ENCODE data around the gene RADIL.

Gene RADIL

GRCh38 chr7:4851459-4852422 is 31.8 kb downstream of the RADIL start:
- no peak for DNase-seq (ENCODE audit: low read depth)

GRCh38 chr7:4850262-4850795 is 33.2 kb downstream of the RADIL start:
- DNase-seq (ENCODE audit: low read depth), result no peak

GRCh38 chr7:4849390-4849789 is 34.1 kb downstream of the RADIL start:
- DNase-seq (ENCODE audit: low read depth), result no peak

DNA sequence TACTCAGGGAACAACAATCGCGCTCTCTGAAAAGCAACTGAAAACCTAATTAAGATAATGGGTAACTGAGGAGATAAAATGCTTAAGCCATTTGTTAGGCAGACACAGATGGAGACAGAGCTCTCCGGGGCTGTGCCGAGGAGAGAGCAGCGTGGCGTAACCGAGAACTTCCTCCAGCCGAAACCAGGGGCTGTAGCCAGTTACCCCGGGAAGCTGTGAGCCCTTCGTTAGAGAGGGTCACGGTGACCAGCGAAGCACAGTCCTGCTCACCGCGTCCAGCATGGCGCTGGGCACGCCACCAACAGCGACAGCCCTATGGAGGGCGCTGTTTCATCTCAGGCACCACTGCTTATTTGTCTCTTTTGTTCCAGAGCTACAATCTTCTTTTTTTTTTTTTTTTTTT is 37.8 kb downstream of the RADIL start:
- no peak for DNase-seq (ENCODE audit: low read depth)

DNA sequence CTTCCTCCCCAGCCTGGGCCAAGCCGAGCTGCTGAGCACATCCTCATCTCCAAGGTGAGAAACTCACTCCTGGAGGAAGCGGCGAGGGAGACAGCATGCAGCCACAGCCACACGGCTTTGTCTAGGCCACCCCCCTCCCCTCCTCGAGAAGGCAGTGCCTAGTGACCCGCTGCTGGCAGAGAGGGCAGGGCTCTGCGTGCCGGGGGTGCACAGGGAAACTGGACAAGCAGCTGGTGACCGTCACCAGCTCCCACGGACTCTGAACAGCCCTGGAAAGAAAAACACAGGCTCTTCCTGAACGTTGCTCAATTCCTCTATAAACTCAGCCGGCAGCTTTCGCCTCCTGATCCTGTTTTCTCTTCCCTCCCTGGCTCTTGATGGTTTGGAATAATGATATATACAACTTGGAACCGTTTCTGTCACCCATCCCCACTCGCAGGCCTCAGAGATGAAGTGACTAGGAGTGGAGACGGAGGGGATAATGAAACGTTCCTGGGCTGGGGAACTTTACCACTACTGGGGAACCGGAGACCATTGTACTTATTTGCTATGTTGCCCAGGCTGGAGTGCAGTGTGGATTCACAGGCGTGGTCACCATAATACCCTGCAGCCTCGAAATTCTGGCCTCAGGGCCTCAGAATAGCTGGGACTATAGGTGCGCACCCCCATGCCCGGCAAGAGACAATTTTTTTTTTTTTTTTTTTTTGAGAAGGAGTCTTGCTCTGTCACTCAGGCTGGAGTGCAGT is 41.0 kb downstream of the RADIL start:
- DNase-seq (ENCODE audit: low read depth), result no peak

DNA sequence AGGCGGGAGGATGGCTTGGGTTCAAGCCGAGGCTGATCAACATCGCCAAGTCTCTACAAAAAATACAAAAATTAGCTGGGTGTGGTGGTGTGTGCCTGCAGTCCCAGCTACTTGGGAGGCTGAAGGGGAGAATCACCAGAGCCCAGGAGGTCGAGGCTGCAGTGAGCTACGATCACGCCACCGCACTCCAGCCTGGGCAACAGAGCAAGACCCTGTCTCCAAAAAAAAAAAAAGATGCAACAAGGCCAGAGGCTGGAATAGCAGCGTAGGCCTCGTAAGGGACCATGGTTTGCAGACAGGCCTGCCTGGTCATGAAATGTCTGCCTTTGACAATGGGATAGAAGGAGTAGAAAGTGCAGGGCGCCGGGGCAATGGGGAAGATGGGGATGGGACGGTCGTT is 41.7 kb downstream of the RADIL start:
- no peak for DNase-seq (ENCODE audit: low read depth)

DNA sequence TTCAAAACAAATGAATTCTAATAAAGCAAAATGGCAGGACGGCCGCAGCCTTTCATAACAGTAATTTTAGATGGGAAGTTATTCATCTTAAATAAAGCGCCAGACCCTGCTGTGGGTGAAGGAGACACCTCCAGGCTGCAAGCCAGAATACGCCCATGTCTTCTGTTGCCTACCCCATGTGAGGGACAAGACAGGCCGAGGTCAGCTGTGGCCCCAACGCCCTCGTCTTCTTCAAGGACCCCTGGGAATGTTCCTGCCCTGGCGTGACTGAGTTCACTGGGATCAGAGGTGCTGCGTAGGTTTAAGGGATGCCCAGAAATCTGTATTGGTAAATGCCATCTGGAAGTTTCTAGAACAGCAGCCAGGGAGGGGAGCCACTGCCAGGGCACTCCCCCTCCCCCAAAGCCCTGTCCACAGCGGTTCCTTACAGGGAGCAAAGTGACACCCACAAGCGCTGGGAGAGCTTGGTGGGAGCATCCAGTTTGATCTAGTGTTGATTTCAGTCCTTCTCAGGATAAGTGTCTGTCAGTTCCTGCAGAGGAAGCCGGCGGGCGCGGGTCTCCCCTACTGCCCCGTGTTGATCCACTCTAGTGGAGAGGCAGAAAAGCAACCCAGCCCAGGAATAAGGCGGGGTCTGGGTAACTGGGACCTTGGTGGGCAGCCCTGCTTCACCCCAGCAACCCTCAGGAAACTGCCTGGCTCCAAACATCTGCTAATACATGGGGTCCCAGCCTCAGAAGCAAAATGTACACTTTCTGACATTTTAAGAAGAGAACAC is 42.3 kb downstream of the RADIL start:
- no peak for DNase-seq (ENCODE audit: low read depth)

DNA sequence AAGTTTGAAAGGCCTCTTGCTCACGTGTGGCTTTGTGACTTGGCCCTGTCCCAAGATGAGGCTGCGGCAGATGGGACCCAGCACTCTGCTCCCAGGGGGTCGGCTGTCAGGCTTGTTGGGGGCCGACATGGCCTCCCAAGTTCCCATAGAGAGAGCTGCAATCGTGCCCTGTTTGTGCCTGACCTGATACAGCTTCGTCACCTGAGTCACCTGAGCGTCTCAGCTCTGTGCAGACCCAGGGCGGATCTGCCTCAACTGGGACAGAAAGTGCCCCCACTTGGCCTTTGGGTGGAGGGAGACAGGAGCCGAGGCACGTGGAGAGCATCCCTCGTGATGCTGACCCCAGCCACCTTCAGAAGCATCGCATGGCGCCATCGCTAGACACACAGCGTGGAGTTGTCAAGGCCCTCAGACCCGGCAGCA is 43.4 kb downstream of the RADIL start:
- no peak for DNase-seq (ENCODE audit: low read depth)

GRCh38 chr7:4838626-4839334 is 44.7 kb downstream of the RADIL start:
- no peak for DNase-seq (ENCODE audit: low read depth)

- DNase-seq (ENCODE audit: low read depth), result no peak
These were observed 45.5 kb downstream of the RADIL start for GRCh38 chr7:4837803-4838625.

DNA sequence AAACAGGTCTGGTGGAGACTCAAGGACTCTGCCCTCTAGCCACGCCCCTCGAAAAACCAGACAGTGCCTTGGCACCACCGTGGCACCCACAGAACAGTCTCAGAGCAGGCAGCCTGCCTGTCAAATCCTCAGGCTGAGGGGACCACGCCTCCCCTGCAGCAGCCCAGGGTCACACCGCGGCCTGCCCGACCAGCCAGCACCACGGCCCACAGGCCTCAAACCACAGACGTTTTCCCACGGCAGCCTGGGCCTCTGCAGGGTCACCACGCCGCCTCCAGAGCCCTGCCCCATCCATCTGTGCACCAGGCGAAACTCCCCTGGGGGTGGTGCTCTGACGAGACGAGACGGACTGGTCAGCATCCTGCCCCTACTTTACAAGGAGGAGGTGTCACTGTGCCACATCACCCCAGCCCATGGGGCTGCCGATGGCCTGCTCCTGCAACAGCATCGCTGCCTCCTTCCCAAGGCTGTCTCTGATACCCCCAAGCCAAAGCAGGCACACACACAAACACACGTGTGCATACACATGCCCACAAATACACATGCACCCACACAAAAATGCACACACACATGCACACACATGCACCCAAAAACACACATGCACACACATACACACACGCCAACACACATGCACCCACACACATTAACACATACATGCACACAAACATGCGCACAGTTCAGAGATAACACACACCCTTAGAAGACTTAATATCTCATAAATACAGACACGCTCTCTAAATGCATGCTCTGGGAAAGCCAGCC is 46.3 kb downstream of the RADIL start:
- DNase-seq (ENCODE audit: low read depth), result no peak

DNA sequence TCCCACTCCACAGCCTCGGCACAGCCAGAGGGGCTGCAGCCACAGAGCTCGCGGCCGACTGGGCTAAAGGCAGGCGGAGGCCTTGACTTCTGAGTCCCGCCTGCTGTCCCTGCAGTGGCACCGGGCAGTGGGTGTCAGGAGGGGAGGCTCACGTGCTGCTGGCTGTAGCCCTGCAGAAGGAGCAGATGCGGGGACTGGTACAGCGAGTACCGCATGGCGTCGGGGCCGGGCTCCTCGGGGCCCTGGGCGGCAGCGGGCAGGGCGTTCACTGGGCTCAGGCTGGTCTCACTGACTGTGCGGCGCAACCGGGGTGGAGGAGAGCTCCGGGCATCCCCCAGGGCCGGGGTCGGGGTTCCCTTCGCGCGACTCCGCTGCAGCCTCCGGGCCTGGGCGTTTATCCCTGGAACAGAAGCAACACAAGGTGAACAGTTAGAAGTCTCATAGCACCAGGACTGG is 47.3 kb downstream of the RADIL start:
- no peak for DNase-seq (ENCODE audit: low read depth)

DNA sequence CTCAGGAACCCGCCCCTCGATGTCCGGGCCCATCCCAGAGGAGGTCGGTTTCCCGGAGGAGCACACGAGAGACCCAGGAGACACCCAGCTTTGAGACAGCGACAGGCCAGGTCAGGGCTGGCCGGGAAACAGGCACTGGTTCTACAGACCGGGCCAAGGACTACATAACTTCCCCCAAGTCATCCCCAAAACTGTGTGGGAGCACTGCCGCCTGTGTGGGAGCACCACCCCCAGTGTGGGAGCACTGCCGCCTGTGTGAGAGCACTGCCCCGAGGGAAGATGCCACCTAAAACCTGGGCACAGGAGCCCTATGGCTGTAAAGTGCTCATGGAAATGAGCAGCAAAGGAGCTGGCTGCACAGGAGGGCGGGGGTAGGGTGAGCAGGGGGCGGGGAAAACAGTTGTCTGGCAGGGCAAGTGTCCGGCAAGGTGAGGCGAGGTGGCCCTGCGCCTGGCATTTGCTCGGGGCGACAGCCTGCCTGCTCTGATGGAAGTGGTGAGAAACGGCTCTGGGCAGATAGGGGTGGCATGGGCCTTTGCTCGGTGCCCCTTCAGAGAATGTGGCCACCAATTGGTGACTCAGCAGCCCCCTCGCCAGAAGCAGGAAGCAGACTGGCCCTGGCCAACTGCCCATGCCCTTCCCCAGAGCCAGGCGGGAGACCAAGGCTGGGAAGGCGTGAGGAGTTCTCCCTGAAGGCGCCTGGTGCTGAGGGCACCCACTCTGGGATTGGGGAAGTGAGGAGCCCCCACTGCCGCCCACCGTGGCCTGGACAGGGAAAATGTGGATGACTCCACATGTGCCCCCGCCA is 47.9 kb downstream of the RADIL start:
- no peak for DNase-seq (ENCODE audit: low read depth)

DNA sequence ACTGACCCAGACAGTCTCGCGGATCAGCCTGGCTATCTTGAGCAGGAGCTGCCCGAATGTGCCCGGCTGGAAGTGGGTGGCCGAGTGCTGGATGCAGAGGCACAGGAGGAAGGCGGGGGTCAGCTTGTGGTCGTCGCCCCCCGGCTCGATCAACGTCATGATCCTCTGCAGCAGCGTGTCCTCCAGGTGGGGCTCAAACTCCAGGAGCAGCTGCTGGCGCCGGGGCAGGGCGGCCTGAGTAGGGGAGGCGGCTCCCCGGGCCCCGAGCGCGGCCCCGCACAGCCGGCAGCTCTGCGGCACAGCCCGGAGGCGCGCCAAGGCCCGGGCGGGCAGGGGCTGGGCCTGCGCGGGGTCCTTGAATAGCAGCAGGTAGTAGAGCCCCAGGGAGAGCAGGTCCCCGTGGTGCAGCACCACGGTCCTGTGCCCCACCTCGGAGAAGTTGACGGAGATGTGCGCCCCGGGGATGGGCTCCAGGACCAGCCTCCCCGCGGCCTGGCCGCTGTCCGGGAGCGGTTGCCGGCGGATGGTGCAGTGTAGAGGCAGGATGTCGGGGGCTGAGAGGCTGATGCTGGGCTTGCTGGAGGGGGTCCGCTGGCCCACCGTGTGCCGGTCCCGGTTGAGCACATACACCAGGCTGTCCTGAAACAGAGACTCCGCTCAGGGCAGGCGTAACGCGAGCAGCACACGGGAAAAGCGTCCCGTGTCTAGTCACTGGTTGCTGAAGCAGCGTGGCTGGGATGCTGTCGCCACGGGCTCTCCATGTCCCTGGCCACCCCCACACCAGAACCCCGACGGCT is 48.7 kb downstream of the RADIL start:
- DNase-seq (ENCODE audit: low read depth), result no peak

DNA sequence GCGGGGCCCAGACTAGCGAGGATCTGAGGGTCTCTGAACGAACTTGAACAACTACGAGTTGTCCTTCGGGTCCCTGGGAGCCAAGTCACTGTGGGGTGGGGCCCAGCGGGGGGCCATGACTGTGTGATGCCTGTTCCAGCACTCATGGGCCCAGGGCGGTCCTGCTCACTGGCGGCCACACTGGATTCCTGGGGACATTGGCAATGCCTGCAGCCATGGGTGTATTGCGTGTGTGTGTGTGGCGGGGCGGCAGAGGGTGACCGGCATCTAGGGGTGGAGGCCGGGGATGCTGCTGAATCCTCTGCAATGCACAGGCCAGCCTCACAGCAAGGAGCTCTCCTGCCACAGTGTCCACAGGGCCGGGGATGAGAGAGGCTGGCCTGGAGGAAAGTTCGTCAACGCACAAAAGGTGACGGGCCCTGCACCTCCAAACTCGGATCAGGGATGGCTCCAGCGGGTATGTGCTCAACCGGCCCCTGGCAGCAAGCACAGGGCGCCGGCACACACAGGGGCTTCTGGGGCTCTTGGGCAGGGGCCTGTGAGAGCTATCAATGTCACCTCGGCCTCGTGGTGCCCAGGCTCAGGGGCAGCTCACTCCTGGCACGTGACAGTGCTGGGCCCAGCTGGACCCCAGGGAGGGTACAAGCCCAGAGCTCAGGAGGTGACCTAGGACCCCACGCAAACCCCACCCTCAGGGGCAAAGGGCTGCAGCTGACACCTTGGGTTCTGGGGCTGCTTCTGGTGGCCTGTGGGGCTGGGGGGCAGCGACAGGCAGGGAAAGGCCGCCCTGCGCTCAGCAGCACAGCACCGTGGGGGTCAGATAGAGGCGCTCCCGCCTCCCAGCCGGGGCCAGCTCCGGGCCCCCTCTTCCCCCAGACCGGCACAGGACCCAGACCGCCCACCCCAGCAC is 49.6 kb downstream of the RADIL start:
- DNase-seq (ENCODE audit: low read depth), result no peak

DNA sequence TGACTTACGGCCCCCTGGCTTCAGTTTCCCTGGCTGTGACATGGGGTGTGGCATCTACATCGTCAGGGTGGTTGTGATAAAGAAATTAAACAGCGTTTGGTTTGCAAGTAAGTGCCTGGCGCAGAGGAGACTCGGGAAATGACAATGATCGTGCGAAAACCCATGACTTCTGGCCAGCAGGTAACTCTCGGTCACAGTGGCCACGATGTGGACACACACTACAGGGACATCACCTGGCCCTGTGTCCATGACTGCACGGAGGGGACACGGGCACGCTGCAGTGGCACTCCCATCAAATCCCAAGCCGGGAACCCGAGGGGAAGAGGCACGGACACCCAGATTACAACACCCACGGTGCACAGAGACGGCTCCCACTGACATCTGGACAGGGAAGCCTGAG is 50.3 kb downstream of the RADIL start:
- no peak for DNase-seq (ENCODE audit: low read depth)

- no peak for DNase-seq (ENCODE audit: low read depth)
These were observed 50.8 kb downstream of the RADIL start for GRCh38 chr7:4832711-4833110.

All from stimulated activated CD8-positive, alpha-beta memory T cell treated with anti-CD3 and anti-CD28 coated beads, Interleukin-12 subunit alpha, Interleukin-12 subunit beta, amount 100 ng/mL, for 4 hours (primary cell).